Measurements from ENCODE around the gene RPTOR. TPM values are rescaled to one million over a fixed set of nuclear protein-coding genes. Genes with fewer than 3 reads are reported as not detected.
"Not testable (repeated sequence)": the region's sequence is repeated elsewhere in the genome, so short reads cannot be mapped to it uniquely, and the experiment has no call there.

Gene RPTOR
- total RNA-seq, 1 donor from 2014 or later, result 21.8 TPM

GRCh38 chr17:80794281-80795089, 249.8 kb downstream of the RPTOR start:
- no peak for TF ChIP-seq CTCF (IDR thresholded peaks at IDR 0.05; ENCODE audit: borderline replicate concordance)
- Histone ChIP-seq H3K27ac (replicated peaks) (no peak overlapping the region), H3K27me3 (ENCODE audit: low read depth) (no peaks in the 10 kb centered on the region), H3K9me3 (replicated peaks) (no peaks in the 10 kb centered on the region), H3K36me3 (no peaks in the 10 kb centered on the region), H3K4me1 (peaks cover 47% of the 10 kb centered on the region), H3K4me3 (no peak overlapping the region)
- no peak for DNase-seq
- intact Hi-C loops (cut with micrococcal nuclease), result no loop called here

DNA sequence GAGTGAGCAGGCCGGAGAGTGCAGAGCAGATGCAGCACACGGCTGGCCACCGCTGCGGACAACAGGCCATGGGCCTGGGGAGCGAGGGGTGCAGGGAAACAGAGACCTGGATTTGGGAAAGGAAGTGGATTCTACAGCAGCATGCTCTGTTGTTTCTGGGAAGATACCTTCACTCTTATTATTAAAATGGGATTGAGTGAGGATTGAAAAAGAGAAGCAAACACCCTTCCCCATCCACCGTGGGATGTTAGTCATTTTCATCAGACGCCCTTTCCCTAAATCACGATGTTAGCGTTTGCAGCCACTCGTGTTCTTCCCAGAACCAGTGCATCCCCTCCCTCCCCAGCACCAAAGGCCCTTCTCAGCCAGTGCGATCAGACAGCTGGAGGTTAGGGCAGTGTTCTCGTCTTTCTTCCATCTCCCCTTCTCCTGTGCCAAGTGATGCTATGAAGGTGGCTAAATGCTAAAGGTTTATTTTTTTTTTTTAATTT, 250.5 kb downstream of the RPTOR start:
- DNase-seq, result no peak
- intact Hi-C loops (cut with micrococcal nuclease), result no loop called here
- Histone ChIP-seq H3K9me3 (replicated peaks) (no peaks in the 10 kb centered on the region), H3K4me1 (peaks cover 40% of the 10 kb centered on the region), H3K36me3 (no peaks in the 10 kb centered on the region), H3K4me3 (no peak overlapping the region), H3K27ac (replicated peaks) (no peak overlapping the region), H3K27me3 (ENCODE audit: low read depth) (no peaks in the 10 kb centered on the region)
- TF ChIP-seq CTCF (IDR thresholded peaks at IDR 0.05; ENCODE audit: borderline replicate concordance), result no peak

GRCh38 chr17:80795754-80796153, 251.1 kb downstream of the RPTOR start:
- no peak overlapping the region for H3K27ac ChIP-seq (replicated peaks)
- DNase-seq, result peak; percentile 70
- H3K4me3 ChIP-seq, result no peak overlapping the region
- H3K36me3 ChIP-seq, result no peaks in the 10 kb centered on the region
- no peaks in the 10 kb centered on the region for H3K27me3 ChIP-seq (ENCODE audit: low read depth)
- peaks cover 34% of the 10 kb centered on the region for H3K4me1 ChIP-seq
- TF ChIP-seq CTCF (IDR thresholded peaks at IDR 0.05; ENCODE audit: borderline replicate concordance), result no peak
- H3K9me3 ChIP-seq (replicated peaks), result no peaks in the 10 kb centered on the region
- intact Hi-C loops (cut with micrococcal nuclease), result no loop called here

- no peaks in the 10 kb centered on the region for H3K27me3 ChIP-seq (ENCODE audit: low read depth)
- H3K27ac ChIP-seq (replicated peaks), result no peak overlapping the region
- intact Hi-C loops (cut with micrococcal nuclease), result no loop called here
- H3K4me3 ChIP-seq, result no peak overlapping the region
- peaks cover 29% of the 10 kb centered on the region for H3K4me1 ChIP-seq
- no peak for TF ChIP-seq CTCF (IDR thresholded peaks at IDR 0.05; ENCODE audit: borderline replicate concordance)
- DNase-seq, result no peak
- H3K36me3 ChIP-seq, result no peaks in the 10 kb centered on the region
- H3K9me3 ChIP-seq (replicated peaks), result no peaks in the 10 kb centered on the region
Measured at GRCh38 chr17:80796430-80796861, 251.8 kb downstream of the RPTOR start.

DNA sequence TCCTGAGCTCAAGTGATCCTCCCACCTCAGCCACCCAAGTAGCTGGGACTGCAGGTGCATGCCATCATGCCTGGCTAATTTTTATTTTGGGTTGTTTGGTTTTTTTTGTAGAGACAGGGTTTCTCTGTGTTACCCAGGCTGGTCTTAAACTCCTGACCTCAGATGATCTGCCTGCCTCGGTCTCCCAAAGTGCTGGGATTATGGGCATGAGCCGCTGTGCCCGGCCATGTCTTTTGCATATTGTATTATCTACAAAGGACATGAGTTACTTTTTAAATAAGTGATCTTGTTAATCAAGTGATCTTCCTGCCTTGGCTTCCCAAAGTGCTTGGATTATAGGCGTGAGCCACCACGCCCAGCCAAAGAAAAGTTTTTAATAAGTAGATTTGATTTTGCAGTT, 252.6 kb downstream of the RPTOR start:
- H3K27me3 ChIP-seq (ENCODE audit: low read depth); DNase-seq; H3K4me3 ChIP-seq; H3K27ac ChIP-seq (replicated peaks); intact Hi-C loops (cut with micrococcal nuclease); H3K36me3 ChIP-seq; H3K9me3 ChIP-seq (replicated peaks): not testable (repeated sequence)
- peaks cover 22% of the 10 kb centered on the region for H3K4me1 ChIP-seq
